T-helper 1 cell (primary cell): ENCODE results near the gene NSUN2.

Experiments used
- DNase-seq, 5 donors: peaks; one replicate each; pipeline ENCODE4 v3.0.0-alpha.2; 2012 to 2020

NSUN2 gene

DNA sequence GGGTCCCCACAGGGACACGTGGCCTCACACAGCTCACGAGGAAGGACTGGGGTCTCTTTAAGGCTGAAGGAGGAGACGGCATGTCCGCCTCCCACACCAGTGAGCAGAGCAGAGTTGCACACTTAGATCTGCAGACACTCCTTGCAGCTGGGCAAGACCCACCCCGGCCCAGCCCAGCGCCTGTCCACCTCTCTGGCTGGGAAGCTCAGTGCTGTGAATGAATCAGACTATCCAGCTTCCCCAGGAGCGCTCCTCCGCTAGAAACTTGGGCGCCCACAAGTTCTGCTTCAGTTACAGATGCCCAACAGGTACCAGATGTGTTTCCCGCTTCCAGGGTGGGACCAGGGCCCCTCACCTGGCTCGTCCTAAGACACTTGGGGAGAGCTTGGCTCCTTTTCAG lies 78.9 kb downstream of the NSUN2 start:
- DNase-seq, result no peak

DNA sequence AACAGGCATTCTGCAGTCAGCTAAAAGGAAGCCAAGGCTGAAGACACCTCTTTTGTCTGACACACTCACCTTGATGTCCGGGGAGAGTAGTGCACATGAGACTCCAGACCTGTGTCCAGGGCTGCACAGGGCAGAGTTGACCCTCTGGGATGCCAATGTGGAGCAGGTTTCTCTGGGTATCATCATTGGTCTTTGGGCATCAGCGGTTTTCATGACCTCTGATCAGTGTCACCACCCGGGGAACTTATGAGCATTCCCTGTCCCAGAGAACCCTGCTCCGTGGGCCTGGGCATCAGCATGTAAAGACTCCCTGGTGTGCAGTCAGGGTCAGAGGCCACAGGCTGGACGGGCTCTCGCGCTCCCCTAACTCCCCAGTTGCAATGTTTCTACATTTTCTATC lies 80.2 kb downstream of the NSUN2 start:
- DNase-seq, result no peak

DNA sequence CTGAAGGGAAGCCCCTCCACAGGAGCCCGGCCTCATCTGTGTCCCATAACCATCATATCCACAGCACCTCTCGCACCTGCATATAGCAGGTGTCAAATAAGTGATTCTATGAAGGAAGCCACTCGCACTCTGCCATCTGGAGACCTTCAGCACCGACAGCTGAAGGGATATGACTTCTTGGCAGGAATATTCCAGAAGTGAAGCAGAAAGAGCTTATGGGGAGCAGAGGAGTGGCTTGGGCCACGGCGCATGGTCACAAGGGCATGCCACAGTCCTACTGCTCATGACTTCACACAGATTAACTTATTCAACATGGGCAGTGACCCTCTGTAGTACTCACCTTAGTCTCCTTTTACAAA lies 80.9 kb downstream of the NSUN2 start:
- no peak for DNase-seq

DNA sequence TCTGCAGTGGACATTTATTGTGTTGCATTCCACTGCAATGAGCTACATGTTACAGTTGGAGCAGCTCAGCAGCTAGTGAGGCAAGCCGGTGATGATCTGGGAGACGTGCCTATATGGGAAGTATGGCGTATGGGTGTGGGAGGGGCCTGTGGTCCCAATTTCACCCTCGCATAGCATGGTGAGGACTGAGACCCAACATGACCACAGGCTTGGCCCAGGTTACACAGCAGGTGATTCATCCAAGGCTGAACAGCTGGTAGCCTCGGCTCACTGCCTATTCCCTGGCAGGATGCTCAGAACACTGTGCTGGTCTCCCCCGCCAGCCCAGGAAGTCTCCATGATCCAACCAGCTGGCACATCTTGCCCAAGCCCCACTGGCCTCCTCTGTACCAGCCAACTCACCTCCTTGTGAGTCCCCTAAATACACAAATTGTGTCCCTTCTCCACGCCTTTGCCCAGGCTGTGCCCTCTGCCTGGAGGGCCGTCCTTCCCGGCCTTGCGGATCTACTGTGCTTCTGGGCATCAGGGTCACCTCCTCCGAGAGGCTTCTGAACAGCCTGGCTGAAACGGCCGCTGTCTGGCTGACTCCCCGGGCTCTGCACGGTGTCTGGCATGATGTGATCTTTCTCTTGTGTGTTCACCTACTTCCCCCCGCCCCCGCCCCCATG lies 81.4 kb downstream of the NSUN2 start:
- no peak for DNase-seq

DNA sequence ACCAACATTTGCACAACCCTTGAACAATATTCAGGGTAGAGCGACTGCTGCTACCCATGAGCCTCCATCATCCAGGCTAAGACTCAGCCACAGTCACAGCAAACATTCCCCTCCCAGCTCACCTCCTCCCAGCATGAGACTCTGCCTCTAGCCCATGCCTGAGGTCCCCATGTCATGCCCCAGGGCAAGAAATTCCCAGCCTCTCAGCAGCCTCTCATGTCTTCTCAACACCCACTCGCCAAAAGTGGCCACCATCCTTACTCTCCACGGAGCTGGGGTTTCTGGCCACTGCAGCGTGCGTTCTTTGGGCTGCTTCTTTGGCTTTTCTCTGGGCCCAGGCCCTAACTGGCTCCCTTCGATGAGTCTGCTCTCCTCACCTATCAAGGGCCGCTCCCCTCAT lies 82.2 kb downstream of the NSUN2 start:
- DNase-seq, result no peak
